Neural cell (in vitro differentiated cells): ENCODE results near the gene RAPGEF4. TPM values are rescaled to one million over a fixed set of nuclear protein-coding genes. Genes with fewer than 3 reads are reported as not detected.

Experiments used
- H2AFZ ChIP-seq: fragments of 200-600, 300-800 bp; sonication (generic), shearing (Covaris generic); 2 replicates; pipeline ENCODE4 v1.6.0; 2014; ENCODE audit warnings: low read depth, mild to moderate bottlenecking, antibody characterized with exemption, low read length, moderate library complexity
- H3F3A ChIP-seq: fragments of 200-600 bp; shearing (Covaris generic); 2 replicates; pipeline ENCODE4 v1.6.1; 2016; ENCODE audit warnings: mild to moderate bottlenecking, moderate library complexity, mixed read lengths, antibody characterized with exemption, low read length; ENCODE audit not compliant: insufficient read depth, poor library complexity, severe bottlenecking
- H3K27ac ChIP-seq: fragments of 200-600, 300-800 bp; sonication (generic), shearing (Covaris generic); 2 replicates; pipeline ENCODE4 v1.5.1; 2014; ENCODE audit warnings: mild to moderate bottlenecking, low read length, moderate library complexity
- H3K27me3 ChIP-seq: fragments of 300-800, 200-600 bp; sonication (generic), shearing (Covaris generic); 2 replicates; pipeline ENCODE4 v1.6.0; 2014; ENCODE audit warnings: mild to moderate bottlenecking, low read depth, low read length, moderate library complexity; ENCODE audit not compliant: insufficient read depth
- H3K36me3 ChIP-seq: fragments of 300-800, 200-600 bp; sonication (generic), shearing (Covaris generic); 2 replicates; pipeline ENCODE4 v1.5.1; 2014; ENCODE audit warnings: mild to moderate bottlenecking, antibody characterized with exemption, low read length, moderate library complexity; ENCODE audit not compliant: insufficient read depth
- H3K4me2 ChIP-seq: fragments of 300-800, 200-600 bp; sonication (generic), shearing (Covaris generic); 2 replicates; pipeline ENCODE4 v1.6.0; 2014; ENCODE audit warnings: mild to moderate bottlenecking, low read length
- H3K4me3 ChIP-seq: fragments of 300-800, 200-600 bp; sonication (generic), shearing (Covaris generic); 2 replicates; pipeline ENCODE4 v1.5.1; 2014; ENCODE audit warnings: mild to moderate bottlenecking, low read length, moderate library complexity
- H3K79me2 ChIP-seq: fragments of 200-600 bp; shearing (Covaris generic); replicated peaks from 2 replicates; pipeline ENCODE4 v1.6.0; 2014; ENCODE audit warnings: mild to moderate bottlenecking, low read length, moderate library complexity; ENCODE audit not compliant: insufficient read depth
- H3K9ac ChIP-seq: fragments of 300-800, 200-600 bp; sonication (generic), shearing (Covaris generic); 2 replicates; pipeline ENCODE4 v1.6.1; 2016; ENCODE audit warnings: mild to moderate bottlenecking, low read length, mixed read lengths
- H3K9me2 ChIP-seq: fragments of 200-600 bp; shearing (Covaris generic); 2 replicates; pipeline ENCODE4 v1.6.1; 2016; ENCODE audit warnings: mild to moderate bottlenecking, low read length, mixed read lengths; ENCODE audit not compliant: insufficient read depth
- H3K9me3 ChIP-seq: fragments of 200-600, 300-800 bp; sonication (generic), shearing (Covaris generic); 2 replicates; pipeline ENCODE4 v1.6.1; 2016; ENCODE audit warnings: mild to moderate bottlenecking, mixed run types, low read length, moderate library complexity, mixed read lengths
- H4K20me1 ChIP-seq: fragments of 200-600 bp; shearing (Covaris generic); 2 replicates; pipeline ENCODE4 v1.6.1; 2016; ENCODE audit warnings: mild to moderate bottlenecking, mixed run types; ENCODE audit not compliant: insufficient read depth
- EP300 ChIP-seq: fragments of 450-650 bp; conservative IDR thresholded peaks from 2 replicates; pipeline ENCODE4 v1.6.1; 2014; ENCODE audit warnings: antibody characterized with exemption, mild to moderate bottlenecking, moderate library complexity; ENCODE audit not compliant: poor library complexity, severe bottlenecking
- EZH2 ChIP-seq: fragments of 200-600, 300-800 bp; shearing (Covaris generic), sonication (generic); IDR thresholded peaks from 2 replicates; pipeline ENCODE4 v1.6.1; 2014; ENCODE audit warnings: antibody characterized with exemption, low read length, borderline replicate concordance, mild to moderate bottlenecking; ENCODE audit not compliant: insufficient read depth, poor library complexity, severe bottlenecking
- MXI1 ChIP-seq: fragments of 450-650 bp; conservative IDR thresholded peaks from 2 replicates; pipeline ENCODE4 v1.6.1; 2014; ENCODE audit warnings: antibody characterized with exemption, mild to moderate bottlenecking; ENCODE audit not compliant: poor library complexity, severe bottlenecking
- POLR2AphosphoS5 ChIP-seq: IDR thresholded peaks from 2 replicates; pipeline ENCODE4 v1.6.1; 2012
- RAD21 ChIP-seq: fragments of 450-650 bp; conservative IDR thresholded peaks from 2 replicates; pipeline ENCODE4 v1.6.1; 2014; ENCODE audit warnings: antibody characterized with exemption, mild to moderate bottlenecking, moderate library complexity
- SMC3 ChIP-seq: fragments of 450-650 bp; conservative IDR thresholded peaks from 2 replicates; pipeline ENCODE4 v1.6.1; 2014; ENCODE audit warnings: antibody characterized with exemption, mild to moderate bottlenecking, moderate library complexity; ENCODE audit not compliant: poor library complexity
- TAF1 ChIP-seq: IDR thresholded peaks from 2 replicates; pipeline ENCODE4 v1.6.1; 2012; ENCODE audit warnings: low read depth
- polyA plus RNA-seq: library from polyadenylated mRNA; depleted of rRNA; stranded (reverse); fragments of >200 nt; gene quantifications from 2 replicates; pipeline ENCODE4 v1.2.3, GENCODE V29; 2014
- TF ChIP-seq, protein P1 (sequence below): fragments of 450-650 bp; IDR thresholded peaks from 2 replicates; pipeline ENCODE4 v1.5.1; 2014; ENCODE audit warnings: antibody characterized with exemption, mild to moderate bottlenecking, moderate library complexity; ENCODE audit not compliant: poor library complexity, severe bottlenecking
- TF ChIP-seq, protein P2 (sequence below): IDR thresholded peaks from 2 replicates; pipeline ENCODE4 v1.6.1; 2012; ENCODE audit warnings: borderline replicate concordance

RAPGEF4 gene
- polyA plus RNA-seq, 1 donor from 2014 or later = 10.4 TPM

DNA sequence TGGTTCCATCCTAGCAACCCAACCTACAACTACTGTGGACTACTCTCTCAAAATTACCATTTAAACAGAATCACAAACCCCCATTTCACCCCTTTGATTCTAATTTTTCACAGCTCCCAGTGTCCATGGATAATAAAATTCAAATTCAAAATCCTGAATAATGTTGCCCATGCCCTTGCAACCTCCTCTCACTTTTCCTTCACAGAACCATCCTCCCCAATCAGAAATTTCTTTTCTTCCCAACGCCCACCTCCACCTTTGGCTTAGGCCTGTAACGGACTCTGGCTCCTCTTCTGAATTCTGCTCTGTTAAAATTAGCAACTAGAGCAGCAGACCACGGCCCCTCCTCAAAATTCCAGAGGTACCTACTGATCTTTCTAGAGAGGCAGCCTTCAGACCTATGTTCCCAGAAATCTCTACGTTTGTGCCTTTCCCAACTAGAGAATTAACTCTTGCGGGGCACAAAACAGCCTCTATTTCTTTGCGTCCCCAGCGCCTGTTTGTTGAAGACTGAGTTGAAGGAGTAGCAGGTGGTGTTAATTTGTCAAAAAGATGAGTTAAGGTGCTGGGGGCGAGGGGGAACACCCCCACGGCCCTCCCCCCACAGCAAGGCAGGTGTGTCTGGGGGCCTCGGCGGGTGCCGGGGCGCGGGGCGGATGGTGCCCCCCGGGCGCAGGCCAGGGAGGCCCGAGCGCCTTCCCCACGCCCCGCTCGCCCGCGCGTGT is 339.6 kb downstream of the RAPGEF4 start:
- no peaks in the 10 kb centered on the region for H4K20me1 ChIP-seq
- peaks cover 21% of the 10 kb centered on the region for H3K27me3 ChIP-seq
- H3K4me2 ChIP-seq = peak overlapping the region; percentile 27
- H3K9ac ChIP-seq = no peak overlapping the region
- H3K4me3 ChIP-seq = peak overlapping the region; percentile 74
- no peaks in the 10 kb centered on the region for H3K9me2 ChIP-seq
- no peak overlapping the region for H2AFZ ChIP-seq
- H3K9me3 ChIP-seq = no peaks in the 10 kb centered on the region
- TF ChIP-seq MXI1 (no peak), SMC3 (no peak), EZH2 (no peak), TAF1 (no peak), POLR2AphosphoS5 (no peak), EP300 (no peak), RAD21 (no peak)
- TF ChIP-seq, protein P1, sequence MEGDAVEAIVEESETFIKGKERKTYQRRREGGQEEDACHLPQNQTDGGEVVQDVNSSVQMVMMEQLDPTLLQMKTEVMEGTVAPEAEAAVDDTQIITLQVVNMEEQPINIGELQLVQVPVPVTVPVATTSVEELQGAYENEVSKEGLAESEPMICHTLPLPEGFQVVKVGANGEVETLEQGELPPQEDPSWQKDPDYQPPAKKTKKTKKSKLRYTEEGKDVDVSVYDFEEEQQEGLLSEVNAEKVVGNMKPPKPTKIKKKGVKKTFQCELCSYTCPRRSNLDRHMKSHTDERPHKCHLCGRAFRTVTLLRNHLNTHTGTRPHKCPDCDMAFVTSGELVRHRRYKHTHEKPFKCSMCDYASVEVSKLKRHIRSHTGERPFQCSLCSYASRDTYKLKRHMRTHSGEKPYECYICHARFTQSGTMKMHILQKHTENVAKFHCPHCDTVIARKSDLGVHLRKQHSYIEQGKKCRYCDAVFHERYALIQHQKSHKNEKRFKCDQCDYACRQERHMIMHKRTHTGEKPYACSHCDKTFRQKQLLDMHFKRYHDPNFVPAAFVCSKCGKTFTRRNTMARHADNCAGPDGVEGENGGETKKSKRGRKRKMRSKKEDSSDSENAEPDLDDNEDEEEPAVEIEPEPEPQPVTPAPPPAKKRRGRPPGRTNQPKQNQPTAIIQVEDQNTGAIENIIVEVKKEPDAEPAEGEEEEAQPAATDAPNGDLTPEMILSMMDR = no peak
- TF ChIP-seq, protein P2, sequence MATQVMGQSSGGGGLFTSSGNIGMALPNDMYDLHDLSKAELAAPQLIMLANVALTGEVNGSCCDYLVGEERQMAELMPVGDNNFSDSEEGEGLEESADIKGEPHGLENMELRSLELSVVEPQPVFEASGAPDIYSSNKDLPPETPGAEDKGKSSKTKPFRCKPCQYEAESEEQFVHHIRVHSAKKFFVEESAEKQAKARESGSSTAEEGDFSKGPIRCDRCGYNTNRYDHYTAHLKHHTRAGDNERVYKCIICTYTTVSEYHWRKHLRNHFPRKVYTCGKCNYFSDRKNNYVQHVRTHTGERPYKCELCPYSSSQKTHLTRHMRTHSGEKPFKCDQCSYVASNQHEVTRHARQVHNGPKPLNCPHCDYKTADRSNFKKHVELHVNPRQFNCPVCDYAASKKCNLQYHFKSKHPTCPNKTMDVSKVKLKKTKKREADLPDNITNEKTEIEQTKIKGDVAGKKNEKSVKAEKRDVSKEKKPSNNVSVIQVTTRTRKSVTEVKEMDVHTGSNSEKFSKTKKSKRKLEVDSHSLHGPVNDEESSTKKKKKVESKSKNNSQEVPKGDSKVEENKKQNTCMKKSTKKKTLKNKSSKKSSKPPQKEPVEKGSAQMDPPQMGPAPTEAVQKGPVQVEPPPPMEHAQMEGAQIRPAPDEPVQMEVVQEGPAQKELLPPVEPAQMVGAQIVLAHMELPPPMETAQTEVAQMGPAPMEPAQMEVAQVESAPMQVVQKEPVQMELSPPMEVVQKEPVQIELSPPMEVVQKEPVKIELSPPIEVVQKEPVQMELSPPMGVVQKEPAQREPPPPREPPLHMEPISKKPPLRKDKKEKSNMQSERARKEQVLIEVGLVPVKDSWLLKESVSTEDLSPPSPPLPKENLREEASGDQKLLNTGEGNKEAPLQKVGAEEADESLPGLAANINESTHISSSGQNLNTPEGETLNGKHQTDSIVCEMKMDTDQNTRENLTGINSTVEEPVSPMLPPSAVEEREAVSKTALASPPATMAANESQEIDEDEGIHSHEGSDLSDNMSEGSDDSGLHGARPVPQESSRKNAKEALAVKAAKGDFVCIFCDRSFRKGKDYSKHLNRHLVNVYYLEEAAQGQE = no peak
- H3K79me2 ChIP-seq = peaks cover 7% of the 10 kb centered on the region
- no peak overlapping the region for H3K27ac ChIP-seq
- no peaks in the 10 kb centered on the region for H3K36me3 ChIP-seq
- no peaks in the 10 kb centered on the region for H3F3A ChIP-seq

DNA sequence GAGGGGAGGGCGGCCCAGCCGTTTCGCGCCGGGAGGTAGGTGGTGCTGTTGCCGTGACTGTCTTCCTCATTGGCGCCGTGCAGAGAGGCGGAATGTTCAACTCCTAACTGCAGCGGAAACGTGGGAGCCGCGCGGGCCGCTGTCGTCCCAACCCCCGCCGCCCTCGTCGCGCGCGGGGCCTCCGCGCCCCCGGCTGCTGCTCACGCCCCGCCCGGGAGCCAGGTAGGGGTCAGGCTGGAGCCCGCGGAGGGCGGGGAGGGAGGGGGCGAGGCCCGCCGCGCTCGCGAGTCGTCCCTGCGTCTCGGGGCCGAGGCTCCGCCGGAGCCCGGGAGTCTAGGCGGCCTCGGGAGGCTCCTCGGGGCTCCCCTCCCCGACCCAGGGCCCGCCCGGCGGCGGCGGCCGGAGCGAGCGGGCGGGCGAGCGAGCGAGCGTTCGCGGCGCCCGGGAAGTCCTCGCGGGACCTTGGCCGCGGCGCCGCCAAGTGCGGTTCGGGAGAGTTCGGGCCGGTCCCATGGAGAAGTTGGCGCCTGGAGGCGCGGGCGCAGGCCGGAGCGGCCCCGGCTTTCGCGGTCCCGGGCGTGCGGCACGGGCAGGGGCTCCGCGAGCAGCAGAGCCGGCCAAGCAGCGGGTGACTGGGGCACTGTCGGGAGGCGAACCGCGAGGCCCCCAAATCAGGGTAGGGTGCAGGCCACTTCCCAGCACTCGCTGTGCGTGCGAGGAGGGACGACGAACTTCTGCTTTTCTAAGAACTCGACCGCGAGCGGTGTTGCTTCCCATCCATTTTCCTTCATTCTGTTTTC is 340.3 kb downstream of the RAPGEF4 start, which contains the start of gene MAP3K20:
MAP3K20 (plus strand) TSS at position 66 of the 800 bp plus-strand sequence. CDS start 15,186 bp downstream, outside the sequence.
- TF ChIP-seq POLR2AphosphoS5 (peak; percentile 39), RAD21 (peak; percentile 74), TAF1 (no peak), MXI1 (peak; percentile 97), EP300 (peak; percentile 39), SMC3 (peak; percentile 69), EZH2 (no peak)
- TF ChIP-seq, protein P1 = peak; percentile 73
- TF ChIP-seq, protein P2 = no peak
- H3K4me2 ChIP-seq = peak within 1 kb of the TSS; percentile 27
- no peak within 1 kb of the TSS for H3K27ac ChIP-seq
- H3F3A ChIP-seq = no peaks in the 10 kb centered on the region
- H3K79me2 ChIP-seq = peaks cover 7% of the 10 kb centered on the region
- H4K20me1 ChIP-seq = no peaks in the 10 kb centered on the region
- H3K36me3 ChIP-seq = no peaks in the 10 kb centered on the region
- peak within 1 kb of the TSS; percentile 32 for H3K9ac ChIP-seq
- H3K9me2 ChIP-seq = no peaks in the 10 kb centered on the region
- H3K27me3 ChIP-seq = peaks cover 21% of the 10 kb centered on the region
- H3K9me3 ChIP-seq = no peaks in the 10 kb centered on the region
- peak within 1 kb of the TSS; percentile 7 for H2AFZ ChIP-seq
- peak within 1 kb of the TSS; percentile 74 for H3K4me3 ChIP-seq
